H54 (cell line): Measurements from ENCODE around the gene WWOX.

Experiments used
- DNase-seq: peaks from one replicate; pipeline ENCODE4 v3.0.0; 2011; ENCODE audit warnings: low spot score, mixed read lengths; ENCODE audit not compliant: insufficient read length
- FAIRE-seq: peaks from 3 replicates; lab custom pipeline; 2011; peaks lifted over from hg19 to GRCh38; lab: Jason Lieb, UNC
- POLR2A ChIP-seq: IDR thresholded peaks from 2 replicates; pipeline ENCODE4 v1.6.1; 2011; ENCODE audit warnings: low read depth, mild to moderate bottlenecking, low read length

WWOX gene

GRCh38 chr16:78742501-78743283 is 643.2 kb downstream of the WWOX start:
- DNase-seq: peak; percentile 68
- FAIRE-seq: peak; percentile 23
- TF ChIP-seq POLR2A: no peak

- FAIRE-seq (no peak), DNase-seq (no peak)
- TF ChIP-seq POLR2A: no peak
These were observed 644.1 kb downstream of the WWOX start for GRCh38 chr16:78743556-78743955.

GRCh38 chr16:78744099-78744498 is 644.6 kb downstream of the WWOX start:
- TF ChIP-seq POLR2A: no peak
- FAIRE-seq (no peak), DNase-seq (no peak)

- FAIRE-seq (no peak), DNase-seq (no peak)
- TF ChIP-seq POLR2A: no peak
These were observed 645.3 kb downstream of the WWOX start for GRCh38 chr16:78744796-78745107.

GRCh38 chr16:78745108-78746019 is 645.9 kb downstream of the WWOX start:
- FAIRE-seq (no peak), DNase-seq (no peak)
- TF ChIP-seq POLR2A: no peak

- DNase-seq: no peak
These were observed 647.3 kb downstream of the WWOX start for GRCh38 chr16:78746718-78747117.

GRCh38 chr16:78748220-78748929 is 648.9 kb downstream of the WWOX start:
- no peak for DNase-seq
- FAIRE-seq: no peak
- TF ChIP-seq POLR2A: no peak

More at GRCh38 chr16:78746718-78747117, 647.3 kb downstream of the WWOX start:
- FAIRE-seq: no peak
- no peak for TF ChIP-seq POLR2A

- FAIRE-seq (no peak), DNase-seq (no peak)
- TF ChIP-seq POLR2A: no peak
These were observed 650.4 kb downstream of the WWOX start for GRCh38 chr16:78749745-78750268.

GRCh38 chr16:78750611-78751010 is 651.2 kb downstream of the WWOX start:
- no peak for FAIRE-seq
- no peak for TF ChIP-seq POLR2A
- DNase-seq: no peak

GRCh38 chr16:78751601-78752000 is 652.1 kb downstream of the WWOX start:
- no peak for DNase-seq
- no peak for FAIRE-seq
- TF ChIP-seq POLR2A: no peak

GRCh38 chr16:78754713-78755112 is 655.3 kb downstream of the WWOX start:
- FAIRE-seq (no peak), DNase-seq (no peak)
- TF ChIP-seq POLR2A: no peak

GRCh38 chr16:78755751-78756661 is 656.6 kb downstream of the WWOX start:
- DNase-seq (no peak), FAIRE-seq (no peak)
- TF ChIP-seq POLR2A: no peak

GRCh38 chr16:78759596-78759995 is 660.1 kb downstream of the WWOX start:
- no peak for DNase-seq
- no peak for FAIRE-seq
- no peak for TF ChIP-seq POLR2A
